Suppressor macrophage treated with lipopolysaccharide for 1 hour (primary cell): ENCODE data around the gene RECQL.

Experiments
- DNase-seq, 3 donors: peaks; one replicate each; pipeline ENCODE4 v3.0.0-alpha.2; 2020 to 2022

RECQL gene

GRCh38 chr12:21501258-21502163, at the start of gene RECQL, which contains the start of gene GOLT1B:
TSS of gene RECQL (minus strand) at chr12:21501635. CDS start at chr12:21499570, 2,065 bp downstream.
TSS of gene GOLT1B (plus strand) at chr12:21501789. CDS start at chr12:21501924, 135 bp downstream.
- DNase-seq, result peak; percentile 94 to 99 (median 98)

- DNase-seq, result no peak
Measured at GRCh38 chr12:21547437-21547836, 46.0 kb upstream of the RECQL start.

GRCh38 chr12:21546716-21547115, 45.3 kb upstream of the RECQL start:
- DNase-seq, result no peak

GRCh38 chr12:21545557-21545956, 44.1 kb upstream of the RECQL start:
- no peak for DNase-seq

- DNase-seq, result no peak
Measured at GRCh38 chr12:21543151-21543550, 41.7 kb upstream of the RECQL start.

GRCh38 chr12:21542403-21542802, 41.0 kb upstream of the RECQL start:
- no peak for DNase-seq

- no peak for DNase-seq
Measured at GRCh38 chr12:21541773-21542172, 40.3 kb upstream of the RECQL start.

GRCh38 chr12:21539797-21540196, 38.4 kb upstream of the RECQL start:
- DNase-seq, result no peak

GRCh38 chr12:21538061-21538653, 36.7 kb upstream of the RECQL start:
- no peak for DNase-seq

- no peak for DNase-seq
Measured at GRCh38 chr12:21529456-21529855, 28.0 kb upstream of the RECQL start.

GRCh38 chr12:21528953-21529352, 27.5 kb upstream of the RECQL start:
- DNase-seq, result no peak

- peak in 1 of 3 donors; percentile 36 for DNase-seq
Measured at GRCh38 chr12:21527451-21528180, 26.2 kb upstream of the RECQL start.

- DNase-seq, result no peak
Measured at GRCh38 chr12:21526721-21527345, 25.4 kb upstream of the RECQL start.

GRCh38 chr12:21526053-21526452, 24.6 kb upstream of the RECQL start, which contains the start of gene SPX:
TSS of gene SPX (plus strand) at chr12:21526296. CDS start at chr12:21526473, 177 bp downstream.
- DNase-seq, result no peak

GRCh38 chr12:21523148-21523547, 21.7 kb upstream of the RECQL start:
- no peak for DNase-seq

GRCh38 chr12:21521541-21521940, 20.1 kb upstream of the RECQL start:
- no peak for DNase-seq

- DNase-seq, result no peak
Measured at GRCh38 chr12:21518451-21518850, 17.0 kb upstream of the RECQL start.

- DNase-seq, result no peak
Measured at GRCh38 chr12:21516281-21516680, 14.8 kb upstream of the RECQL start.

- no peak for DNase-seq
Measured at GRCh38 chr12:21509768-21510167, 8.3 kb upstream of the RECQL start.

GRCh38 chr12:21507849-21508248, 6.4 kb upstream of the RECQL start:
- DNase-seq, result no peak

GRCh38 chr12:21505888-21506287, 4.5 kb upstream of the RECQL start:
- no peak for DNase-seq

- no peak for DNase-seq
Measured at GRCh38 chr12:21502872-21503271, 1.4 kb upstream of the RECQL start.

GRCh38 chr12:21502164-21502496, 695 bp upstream of the RECQL start:
- DNase-seq, result peak; percentile 62 to 77 (median 63)
